GM21737 (cell line): ENCODE results near the gene ATP5PB.

Experiments used
- ATAC-seq: cut with Tn5 transposase; IDR thresholded peaks from one replicate; pipeline ENCODE4 v1.9.1; 2021; ENCODE audit warnings: mild to moderate bottlenecking, moderate library complexity; ENCODE audit not compliant: unreplicated experiment

Gene ATP5PB

GRCh38 chr1:111504097-111504496 is 54.8 kb downstream of the ATP5PB start:
- ATAC-seq: no peak

- peak; percentile 47 for ATAC-seq
These were observed 56.4 kb downstream of the ATP5PB start for GRCh38 chr1:111505641-111506119.

- ATAC-seq: no peak
These were observed 57.3 kb downstream of the ATP5PB start for GRCh38 chr1:111506561-111506960.

- peak; percentile 50 for ATAC-seq
These were observed 58.3 kb downstream of the ATP5PB start for GRCh38 chr1:111507411-111508201.

- no peak for ATAC-seq
These were observed 60.7 kb downstream of the ATP5PB start for GRCh38 chr1:111509997-111510375.

- no peak for ATAC-seq
These were observed 62.1 kb downstream of the ATP5PB start for GRCh38 chr1:111511370-111511769.
